KMS-11 (cell line): ENCODE data around the gene MAGEA8.

ENCODE experiments used
- H2AFZ ChIP-seq: fragments of 200-600 bp; sonication (generic); 2 replicates; pipeline ENCODE4 v1.6.1; 2016; ENCODE audit warnings: antibody characterized with exemption, mixed run types, low read depth
- H3K27ac ChIP-seq: fragments of 200-600 bp; sonication (generic); 2 replicates; pipeline ENCODE4 v1.6.1; 2016; ENCODE audit warnings: mild to moderate bottlenecking, mixed run types
- H3K27me3 ChIP-seq: fragments of 200-600 bp; sonication (generic); 2 replicates; pipeline ENCODE4 v1.6.1; 2017; ENCODE audit warnings: mild to moderate bottlenecking, low read depth, mixed run types, moderate library complexity; ENCODE audit not compliant: insufficient read depth
- H3K36me3 ChIP-seq: fragments of 200-600 bp; sonication (generic); 2 replicates; pipeline ENCODE4 v1.6.1; 2017; ENCODE audit warnings: mild to moderate bottlenecking, mixed run types; ENCODE audit not compliant: insufficient read depth
- H3K4me1 ChIP-seq: fragments of 200-600 bp; sonication (generic); 2 replicates; pipeline ENCODE4 v1.6.1; 2016; ENCODE audit warnings: mild to moderate bottlenecking, low read depth, mixed run types; ENCODE audit not compliant: poor library complexity, severe bottlenecking
- H3K4me2 ChIP-seq: fragments of 200-600 bp; sonication (generic); 2 replicates; pipeline ENCODE4 v1.7.0; 2016; ENCODE audit warnings: mild to moderate bottlenecking, mixed run types
- H3K4me3 ChIP-seq: fragments of 200-600 bp; sonication (generic); IDR thresholded peaks from 2 replicates; pipeline ENCODE4 v1.6.1; 2017; ENCODE audit warnings: low read depth, low read length, mixed read lengths; ENCODE audit not compliant: insufficient read depth
- H3K79me2 ChIP-seq: fragments of 200-600 bp; sonication (generic); 2 replicates; pipeline ENCODE4 v1.6.1; 2016; ENCODE audit warnings: low read depth, mixed run types; ENCODE audit not compliant: insufficient read depth
- H3K9ac ChIP-seq: fragments of 200-600 bp; sonication (generic); 2 replicates; pipeline ENCODE4 v1.6.1; 2016; ENCODE audit warnings: mild to moderate bottlenecking, mixed run types
- H4K20me1 ChIP-seq: fragments of 200-600 bp; sonication (generic); 2 replicates; pipeline ENCODE4 v1.6.1; 2016; ENCODE audit warnings: mild to moderate bottlenecking, mixed run types; ENCODE audit not compliant: insufficient read depth
- CTCF ChIP-seq: fragments of 200-600 bp; sonication (generic); conservative IDR thresholded peaks from 2 replicates; pipeline ENCODE4 v1.6.1; 2017; ENCODE audit warnings: low read depth, mild to moderate bottlenecking, antibody characterized with exemption, low read length, moderate library complexity, mixed read lengths

MAGEA8 gene

GRCh38 chrX:149865390-149865789 lies 15.6 kb upstream of the MAGEA8 start:
- Histone ChIP-seq H3K79me2 (no peaks in the 10 kb centered on the region), H3K4me2 (no peak overlapping the region), H3K4me1 (no peaks in the 10 kb centered on the region), H3K27me3 (no peaks in the 10 kb centered on the region), H3K9ac (no peak overlapping the region), H4K20me1 (no peaks in the 10 kb centered on the region), H3K27ac (no peak overlapping the region), H2AFZ (no peak overlapping the region), H3K36me3 (no peaks in the 10 kb centered on the region), H3K4me3 (no peak overlapping the region)
- TF ChIP-seq CTCF = no peak

- H3K4me1 ChIP-seq = no peaks in the 10 kb centered on the region
- no peaks in the 10 kb centered on the region for H3K36me3 ChIP-seq
- no peak overlapping the region for H3K4me2 ChIP-seq
- H3K27me3 ChIP-seq = no peaks in the 10 kb centered on the region
- no peak overlapping the region for H3K27ac ChIP-seq
- H3K4me3 ChIP-seq = no peak overlapping the region
- no peak overlapping the region for H2AFZ ChIP-seq
- no peaks in the 10 kb centered on the region for H3K79me2 ChIP-seq
- H4K20me1 ChIP-seq = no peaks in the 10 kb centered on the region
- H3K9ac ChIP-seq = no peak overlapping the region
- no peak for TF ChIP-seq CTCF
Measured at GRCh38 chrX:149867488-149867887, 13.5 kb upstream of the MAGEA8 start.

GRCh38 chrX:149870840-149871239 lies 10.1 kb upstream of the MAGEA8 start:
- Histone ChIP-seq H3K27ac (no peak overlapping the region), H3K4me1 (no peaks in the 10 kb centered on the region), H3K36me3 (no peaks in the 10 kb centered on the region), H3K4me3 (no peak overlapping the region), H3K4me2 (no peak overlapping the region), H3K9ac (no peak overlapping the region), H4K20me1 (no peaks in the 10 kb centered on the region), H3K79me2 (no peaks in the 10 kb centered on the region), H3K27me3 (no peaks in the 10 kb centered on the region), H2AFZ (no peak overlapping the region)
- TF ChIP-seq CTCF = no peak

GRCh38 chrX:149871433-149871832 lies 9.6 kb upstream of the MAGEA8 start:
- no peak overlapping the region for H3K4me2 ChIP-seq
- H3K79me2 ChIP-seq = no peaks in the 10 kb centered on the region
- no peaks in the 10 kb centered on the region for H3K4me1 ChIP-seq
- no peak for TF ChIP-seq CTCF
- H3K27ac ChIP-seq = no peak overlapping the region
- H3K4me3 ChIP-seq = no peak overlapping the region
- no peaks in the 10 kb centered on the region for H4K20me1 ChIP-seq
- H3K27me3 ChIP-seq = no peaks in the 10 kb centered on the region
- no peak overlapping the region for H2AFZ ChIP-seq
- no peaks in the 10 kb centered on the region for H3K36me3 ChIP-seq
- no peak overlapping the region for H3K9ac ChIP-seq

GRCh38 chrX:149871940-149872339 lies 9.0 kb upstream of the MAGEA8 start:
- no peaks in the 10 kb centered on the region for H4K20me1 ChIP-seq
- H3K4me3 ChIP-seq = no peak overlapping the region
- peak; percentile 40; the same call in 1 of the 2 replicates for TF ChIP-seq CTCF
- H3K79me2 ChIP-seq = no peaks in the 10 kb centered on the region
- H3K27ac ChIP-seq = no peak overlapping the region
- no peak overlapping the region for H2AFZ ChIP-seq
- no peaks in the 10 kb centered on the region for H3K27me3 ChIP-seq
- H3K36me3 ChIP-seq = no peaks in the 10 kb centered on the region
- no peak overlapping the region for H3K4me2 ChIP-seq
- H3K9ac ChIP-seq = no peak overlapping the region
- H3K4me1 ChIP-seq = no peaks in the 10 kb centered on the region
